GM18502 (cell line): ENCODE data around the gene GAB1.
"Not testable (repeated sequence)": the region's sequence is repeated elsewhere in the genome, so short reads cannot be mapped to it uniquely, and the experiment has no call there.

Source experiments
- ATAC-seq: cut with Tn5 transposase; IDR thresholded peaks from one replicate; pipeline ENCODE4 v1.9.1; 2021; ENCODE audit warnings: mild to moderate bottlenecking; ENCODE audit not compliant: unreplicated experiment, poor library complexity

GAB1 gene

DNA sequence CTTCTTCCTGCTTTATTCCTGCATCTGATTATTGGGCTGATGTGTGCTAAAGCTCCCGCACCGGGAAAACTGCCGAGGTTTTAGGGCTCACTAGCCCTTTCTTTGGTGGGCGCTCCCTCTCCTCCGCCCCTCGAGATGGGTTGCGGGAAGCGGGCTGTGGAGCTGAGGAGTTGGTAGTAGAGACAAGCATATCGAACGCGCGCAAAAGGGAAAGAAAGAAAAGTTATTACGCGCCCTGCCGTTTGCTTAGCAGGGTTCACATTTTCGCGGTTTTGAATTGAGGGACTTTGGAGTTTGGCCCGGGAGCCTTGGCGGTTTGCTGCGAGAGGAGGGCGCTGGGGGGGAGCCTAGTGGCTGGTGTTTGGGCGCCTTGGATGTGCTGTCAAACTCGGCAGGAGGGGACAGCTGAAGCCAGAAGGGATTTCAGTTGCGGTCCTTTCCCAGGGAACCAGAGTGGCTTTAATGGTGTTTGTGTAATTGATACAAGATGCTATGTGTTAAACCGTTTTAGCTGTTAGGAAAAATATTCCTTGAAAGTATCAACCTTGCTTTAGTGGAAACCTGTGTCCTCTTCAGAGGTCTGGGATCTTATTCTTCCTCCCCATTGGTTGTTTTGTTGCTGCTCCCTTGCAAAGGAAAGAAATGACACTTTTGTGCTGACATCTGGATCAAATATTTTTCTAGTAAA lies 1.1 kb downstream of the GAB1 start:
- ATAC-seq = no peak

DNA sequence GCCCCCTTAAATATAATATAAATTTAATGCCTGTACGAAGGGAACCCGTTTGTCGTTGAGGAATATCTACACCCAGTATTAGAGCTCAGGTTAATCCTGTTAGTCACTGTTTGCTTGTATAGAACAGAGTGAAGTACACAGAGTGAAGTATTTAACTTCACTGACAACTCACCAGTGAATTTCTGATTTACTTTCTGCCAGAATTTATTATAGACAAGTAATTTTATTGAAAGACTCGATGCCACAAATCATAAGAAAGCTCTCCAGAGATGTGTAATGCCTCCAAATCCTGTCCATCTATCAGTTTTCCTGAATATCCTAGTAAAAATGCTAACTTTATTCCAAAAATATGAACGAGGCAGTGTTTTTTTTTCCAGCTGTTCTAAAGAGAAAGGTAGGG lies 1.6 kb downstream of the GAB1 start:
- ATAC-seq = no peak

DNA sequence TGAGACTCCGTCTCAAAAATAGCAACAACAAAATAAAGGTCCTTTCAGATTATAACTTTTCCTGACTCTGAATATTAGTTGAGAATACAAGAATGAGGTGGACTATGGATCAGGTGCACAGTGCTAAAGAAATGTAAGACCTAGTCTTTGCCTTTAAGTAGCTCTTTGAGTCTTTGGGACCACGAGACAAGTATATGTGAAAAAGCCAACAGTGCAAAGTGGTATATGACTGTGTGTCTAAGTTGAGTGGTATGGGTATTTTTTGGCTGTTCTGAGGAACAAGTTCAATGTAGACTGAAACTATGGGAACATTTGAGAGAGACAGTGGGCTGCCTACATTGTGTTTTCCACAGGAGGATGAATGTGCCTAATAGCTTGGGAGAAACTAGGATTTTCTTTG lies 2.8 kb downstream of the GAB1 start:
- no peak for ATAC-seq

DNA sequence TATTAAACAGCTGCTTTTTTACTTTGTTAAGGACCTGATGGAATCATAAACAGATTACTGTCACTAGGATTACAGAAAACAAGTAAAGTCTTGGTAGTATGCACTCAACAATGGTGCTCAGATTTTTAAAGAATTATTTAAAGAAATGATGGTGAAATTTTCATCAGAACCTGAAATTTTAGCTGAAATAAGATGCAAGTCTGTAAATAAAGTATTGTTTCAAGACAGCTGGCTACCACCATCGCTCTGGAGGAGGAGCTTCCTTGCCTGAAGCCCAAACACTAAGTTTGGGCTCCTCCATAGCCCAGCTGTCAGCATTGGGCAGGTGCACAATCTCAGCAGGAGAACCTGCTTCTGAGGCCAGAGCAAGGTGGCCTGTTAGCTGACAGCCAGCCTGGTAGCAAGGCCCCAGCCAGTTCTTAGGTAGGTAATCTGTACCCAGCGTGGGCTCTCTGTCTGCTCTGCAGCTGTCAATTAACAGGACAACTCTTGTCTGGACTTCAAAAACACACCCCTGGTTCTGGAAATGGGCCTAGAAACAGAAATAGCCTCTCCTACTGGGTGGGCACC lies 4.6 kb downstream of the GAB1 start:
- no peak for ATAC-seq

DNA sequence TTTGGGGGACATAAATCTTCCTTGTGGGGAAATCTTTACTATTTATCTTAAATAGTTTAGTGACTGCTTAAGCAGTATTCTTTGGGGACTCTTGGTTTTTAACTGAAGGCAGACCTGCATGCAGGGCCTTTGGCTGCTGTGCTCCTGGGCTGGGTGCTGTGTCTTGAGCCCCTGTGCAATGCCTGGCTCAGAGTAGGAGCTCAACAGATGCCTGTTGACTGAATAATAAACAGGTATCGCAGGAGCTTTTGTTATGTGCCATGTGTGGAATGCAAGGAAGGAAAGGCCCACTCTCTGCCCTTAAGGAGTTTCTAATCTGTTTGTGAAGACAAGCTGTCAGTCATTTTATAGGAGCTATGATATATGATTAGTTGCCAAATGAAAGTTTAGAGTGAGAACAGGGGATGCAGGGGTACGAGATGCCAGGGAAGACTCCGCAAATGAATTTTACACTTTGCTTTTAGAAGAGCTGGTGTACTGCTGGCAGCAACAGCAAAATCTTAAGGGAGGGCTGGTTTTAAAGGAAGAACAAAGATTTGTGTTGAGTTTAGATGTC lies 6.7 kb downstream of the GAB1 start:
- no peak for ATAC-seq

DNA sequence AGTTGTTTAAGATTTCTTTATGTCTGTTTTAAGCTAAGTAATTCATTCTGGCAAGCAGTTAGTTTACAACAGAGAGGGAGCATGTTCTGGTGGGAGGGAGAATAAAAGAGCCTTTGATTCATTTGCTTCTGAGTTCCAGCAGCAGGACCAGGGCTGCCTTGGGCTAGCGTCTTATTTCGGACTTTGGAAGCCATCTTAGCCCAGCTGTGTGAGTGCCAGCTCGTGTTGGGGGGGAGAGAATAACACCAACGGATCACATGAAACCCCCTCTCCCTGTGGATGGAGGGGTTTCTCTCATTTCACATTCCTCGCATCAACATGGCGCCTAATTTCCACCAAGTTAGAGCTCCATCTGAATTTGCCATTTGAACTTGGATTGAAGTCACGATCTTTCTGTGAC lies 7.4 kb downstream of the GAB1 start:
- no peak for ATAC-seq

DNA sequence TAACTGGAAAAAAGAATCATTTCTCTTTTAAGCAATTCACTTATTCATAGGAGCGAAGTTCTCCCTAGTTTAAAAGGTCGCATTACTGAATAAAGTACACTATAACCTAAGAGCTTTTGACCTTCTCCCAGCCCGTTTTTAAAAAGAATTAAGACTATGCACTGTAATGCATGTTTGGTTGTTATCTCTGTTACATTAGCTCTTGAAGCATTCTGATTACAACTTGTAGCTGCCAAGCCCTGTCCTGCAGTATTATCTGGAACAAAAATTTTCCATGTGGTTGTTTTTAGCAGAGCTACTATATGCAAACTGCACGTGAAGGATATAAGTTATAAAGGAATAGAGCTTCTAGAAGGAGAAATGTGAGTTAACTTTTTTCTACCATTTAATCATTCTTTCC lies 8.1 kb downstream of the GAB1 start:
- no peak for ATAC-seq

DNA sequence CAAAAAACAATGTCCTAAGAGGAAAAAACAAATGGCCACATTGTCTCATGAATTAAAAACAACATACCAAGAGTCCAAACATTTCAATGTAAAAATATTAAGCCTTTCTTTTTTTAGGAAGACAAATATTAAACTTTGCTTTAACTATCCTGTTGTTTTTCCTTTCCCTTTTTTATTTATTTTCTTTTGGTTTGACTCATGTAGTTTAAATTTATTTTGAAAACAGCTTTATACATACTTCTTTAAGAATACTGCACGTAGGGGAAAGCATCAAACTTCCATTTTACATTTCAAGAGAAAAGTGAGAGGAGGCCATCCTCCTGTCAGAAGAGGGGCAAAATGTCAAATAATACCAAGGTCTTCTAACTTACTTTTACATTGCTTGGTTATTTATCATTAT lies 8.7 kb downstream of the GAB1 start:
- no peak for ATAC-seq

DNA sequence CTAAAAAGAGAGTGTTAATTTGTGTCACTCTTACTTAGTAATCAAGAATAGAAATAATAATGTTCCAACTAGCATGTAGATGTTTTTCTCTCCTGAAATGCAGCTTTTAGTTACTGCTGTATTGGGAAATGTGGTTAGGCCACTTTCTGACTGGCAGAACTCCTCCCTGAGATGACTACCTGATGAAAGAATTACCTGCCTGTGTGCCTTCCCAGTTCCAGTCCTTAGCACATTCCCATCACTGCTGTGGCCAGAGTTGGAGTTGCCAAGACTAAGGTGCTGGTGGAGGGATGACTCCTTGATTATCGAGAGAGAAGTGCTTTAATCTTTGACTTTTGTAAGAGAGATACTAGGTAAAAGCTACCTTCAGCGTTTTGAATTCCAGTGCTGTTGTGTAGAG lies 9.5 kb downstream of the GAB1 start:
- ATAC-seq = no peak

DNA sequence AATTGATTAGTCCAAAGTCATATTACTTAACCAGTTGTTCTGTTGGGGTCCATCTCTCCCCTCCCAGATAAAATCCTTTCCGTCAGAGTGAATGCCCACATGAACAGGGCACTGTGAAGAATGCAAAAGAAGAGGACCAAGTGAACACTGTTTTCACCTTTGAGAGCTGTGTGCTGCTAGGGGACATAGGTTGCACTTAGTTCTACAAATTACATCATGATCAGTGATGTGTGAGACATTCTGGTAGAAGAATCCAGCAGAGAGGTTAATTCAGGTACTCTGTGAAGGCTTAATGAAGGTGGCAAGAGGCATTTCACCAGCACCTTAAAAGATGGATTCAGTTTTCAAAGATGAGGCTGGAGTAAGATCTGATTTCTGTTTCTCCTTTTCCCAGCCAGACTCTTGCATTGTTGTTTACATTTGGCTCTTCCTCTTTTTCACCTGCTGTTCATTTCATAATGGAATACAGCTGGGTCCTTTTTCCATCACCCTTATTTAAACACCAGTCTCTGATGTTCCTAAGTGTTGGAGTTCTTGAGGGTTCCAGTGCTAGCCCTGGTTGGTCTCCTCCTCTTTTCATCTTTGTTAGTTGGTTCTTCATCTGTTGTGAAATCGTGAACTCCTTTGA lies 10.9 kb downstream of the GAB1 start:
- ATAC-seq = no peak

DNA sequence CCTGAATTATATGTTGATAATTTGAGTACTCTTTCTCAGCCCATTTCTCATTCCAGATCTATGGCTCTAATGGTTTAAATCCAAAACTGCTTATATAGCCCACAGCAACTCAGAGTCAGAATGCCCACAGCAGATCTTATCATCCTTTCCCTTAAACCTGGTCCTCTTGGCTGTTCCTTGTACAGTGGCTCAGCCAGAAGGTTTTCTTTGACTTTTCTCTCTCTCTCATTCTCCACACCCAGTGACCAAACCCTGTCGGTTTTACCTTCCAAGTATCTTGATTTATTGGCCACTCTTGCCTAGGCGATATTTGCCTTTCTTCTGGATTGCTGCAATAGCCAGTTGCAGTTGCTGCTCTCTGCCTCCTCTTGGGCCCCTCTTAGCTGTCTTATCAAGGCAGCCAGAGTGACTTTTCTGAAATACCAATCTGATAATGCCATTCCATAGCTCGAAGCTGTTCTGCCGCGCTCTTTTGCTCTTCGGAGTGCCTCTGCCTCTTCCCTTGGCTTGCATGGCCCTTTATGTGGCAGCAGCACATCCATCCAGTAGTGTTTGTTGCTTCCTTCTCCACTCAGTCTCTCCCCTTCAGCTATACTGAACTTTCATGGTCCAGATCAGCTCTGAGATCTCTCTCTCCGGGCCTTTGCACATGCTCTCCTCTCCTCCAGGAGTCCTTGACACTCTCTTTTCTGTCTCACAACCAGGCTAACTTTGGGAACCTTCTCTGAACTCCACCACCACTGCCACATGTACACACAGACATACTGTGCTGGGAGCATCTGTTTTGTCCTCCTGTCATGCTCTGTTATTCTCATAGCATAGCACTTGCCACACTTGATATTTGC lies 11.8 kb downstream of the GAB1 start:
- ATAC-seq = no peak

DNA sequence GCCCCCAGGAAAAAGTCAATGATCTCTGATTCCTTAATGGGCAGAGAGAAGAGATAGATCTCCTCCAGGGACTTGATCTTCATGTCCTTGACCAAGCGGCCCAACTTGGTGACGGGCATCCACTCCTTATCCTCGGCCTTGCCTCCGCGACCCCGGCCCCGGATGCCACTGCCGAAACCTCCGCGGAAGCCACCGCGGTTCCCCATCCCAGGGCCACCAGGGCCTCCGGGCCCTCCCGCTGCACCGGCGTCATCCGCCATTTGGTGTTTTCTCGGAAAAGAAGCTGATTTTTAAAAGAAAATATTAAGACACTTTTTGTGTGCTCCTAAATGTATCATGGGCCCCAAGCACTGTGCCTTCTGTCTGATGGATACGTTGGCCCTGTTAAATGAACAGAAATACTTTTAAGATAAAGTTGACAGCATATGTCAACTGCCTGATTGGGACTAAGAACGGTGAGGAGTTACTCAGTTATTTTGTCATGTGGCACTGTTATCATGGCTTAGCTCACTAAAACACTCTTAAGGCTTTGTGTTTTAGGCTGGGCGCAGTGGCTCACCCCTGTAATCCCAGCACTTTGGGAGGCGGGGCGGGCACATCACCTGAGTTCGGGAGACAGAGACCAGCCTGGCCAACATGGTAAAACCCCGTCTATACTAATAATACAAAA lies 13.3 kb downstream of the GAB1 start:
- not testable (repeated sequence) for ATAC-seq

DNA sequence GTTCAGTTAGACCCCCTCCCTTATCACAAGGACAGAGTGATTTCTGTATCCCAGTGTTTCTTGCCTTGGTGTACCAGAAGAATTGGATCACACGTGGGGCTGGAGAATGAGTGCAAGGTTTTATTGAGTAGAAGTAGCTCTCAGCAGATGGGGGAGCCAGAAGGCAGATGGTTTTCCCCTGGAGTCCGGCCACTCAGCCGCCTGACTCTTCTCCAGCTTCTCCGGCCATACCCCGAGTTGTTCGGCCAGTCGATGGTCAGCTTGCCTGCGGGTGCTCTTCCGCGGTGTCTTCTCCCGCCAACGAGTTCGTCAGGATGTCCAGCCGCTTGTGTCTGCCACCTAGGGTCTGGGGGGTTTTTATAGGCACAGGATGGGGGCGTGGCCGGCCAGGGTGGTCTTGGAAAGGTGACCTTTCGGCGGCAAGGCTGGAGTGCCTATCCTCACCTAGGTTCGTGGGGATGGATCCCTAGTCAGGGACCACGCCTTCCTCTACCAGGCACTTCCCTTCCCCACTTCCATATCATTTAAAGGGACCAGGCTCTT lies 14.5 kb downstream of the GAB1 start:
- ATAC-seq = no peak

DNA sequence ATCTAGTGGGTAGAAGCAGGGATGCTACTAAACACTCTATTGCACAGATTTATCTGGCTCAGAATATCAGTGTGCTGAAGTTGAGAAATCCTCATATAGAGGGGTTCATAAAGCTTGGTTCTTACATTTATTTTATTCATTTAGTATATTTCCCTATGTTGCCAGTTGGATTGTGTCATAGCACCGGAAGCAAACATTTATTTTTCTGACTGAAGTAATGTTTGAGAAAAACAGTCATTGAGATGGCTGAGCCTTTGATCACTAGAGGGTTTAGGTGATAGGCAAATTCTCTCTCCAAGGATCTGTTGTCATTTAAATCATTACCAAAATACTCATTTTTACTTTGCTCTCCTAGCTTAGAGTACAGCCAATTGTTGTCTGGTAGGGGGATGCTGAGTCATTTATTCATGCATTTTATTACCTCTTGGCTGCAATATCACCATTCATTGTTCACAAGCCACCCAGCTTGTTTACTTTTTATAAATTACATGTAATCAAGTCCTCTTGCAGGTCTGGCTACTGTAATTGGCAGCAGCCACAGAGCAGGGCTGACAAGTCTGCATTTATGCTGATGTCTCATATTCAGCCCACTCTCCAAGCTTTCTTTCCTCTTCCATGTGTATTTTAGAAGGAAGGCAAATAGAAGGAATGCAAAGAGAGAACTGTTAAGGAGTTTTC lies 15.2 kb downstream of the GAB1 start:
- no peak for ATAC-seq

DNA sequence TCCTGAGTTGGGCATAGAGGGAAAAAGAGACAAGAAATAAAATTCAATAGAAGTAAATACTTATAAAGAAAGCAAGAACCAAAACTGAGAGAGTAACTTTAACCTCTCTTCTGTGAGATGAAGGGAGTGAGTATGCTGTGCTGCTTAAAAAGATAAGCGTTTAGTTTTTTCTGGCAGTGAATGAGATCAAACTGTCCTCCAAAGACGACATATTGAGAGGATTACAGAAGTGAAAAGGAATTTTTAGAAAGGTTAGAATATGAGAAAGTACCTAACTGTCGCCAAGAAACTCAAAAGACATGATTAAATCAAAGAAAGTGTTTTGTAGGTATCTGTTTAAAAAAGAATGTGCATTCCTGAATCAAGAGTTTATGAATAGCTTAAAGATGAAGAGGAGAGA lies 16.0 kb downstream of the GAB1 start:
- ATAC-seq = no peak

DNA sequence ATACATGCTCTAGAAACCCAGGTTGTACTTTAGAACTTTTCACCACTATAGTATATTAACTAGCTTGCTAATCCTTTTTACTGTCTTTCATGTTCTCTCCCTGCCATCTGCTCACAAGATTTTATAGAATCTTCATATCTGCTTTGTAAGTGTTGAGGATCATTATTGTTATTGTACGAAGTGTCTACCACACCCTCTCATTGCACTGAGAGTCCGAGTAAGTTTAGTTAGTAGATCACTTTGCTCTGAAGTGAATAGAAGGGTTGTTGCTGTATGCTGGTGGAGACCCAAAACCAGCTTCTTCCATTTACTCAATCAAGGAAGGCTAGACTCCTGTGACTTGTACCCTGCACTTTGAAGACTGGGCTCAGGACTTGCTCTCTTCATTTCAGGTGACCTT lies 17.1 kb downstream of the GAB1 start:
- no peak for ATAC-seq

DNA sequence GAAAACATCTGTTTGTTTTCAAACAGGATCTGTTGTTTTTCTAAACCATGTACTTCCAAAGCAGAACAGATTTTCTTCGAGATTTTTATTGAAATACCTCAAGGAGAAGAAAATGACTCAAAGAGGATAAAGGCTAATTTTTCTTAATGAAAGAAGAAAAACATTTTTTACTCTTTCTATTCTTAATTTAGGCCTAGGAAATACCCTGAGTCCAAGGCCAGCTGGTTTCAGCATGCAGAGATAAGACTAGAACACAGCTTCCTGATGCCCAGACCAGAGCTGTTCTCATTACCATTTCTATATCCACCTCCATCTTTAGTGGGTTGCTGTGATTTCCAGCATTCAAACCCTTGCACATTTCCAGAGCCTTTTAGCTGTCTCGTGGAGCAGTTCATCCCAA lies 18.3 kb downstream of the GAB1 start:
- ATAC-seq = peak; percentile 42

DNA sequence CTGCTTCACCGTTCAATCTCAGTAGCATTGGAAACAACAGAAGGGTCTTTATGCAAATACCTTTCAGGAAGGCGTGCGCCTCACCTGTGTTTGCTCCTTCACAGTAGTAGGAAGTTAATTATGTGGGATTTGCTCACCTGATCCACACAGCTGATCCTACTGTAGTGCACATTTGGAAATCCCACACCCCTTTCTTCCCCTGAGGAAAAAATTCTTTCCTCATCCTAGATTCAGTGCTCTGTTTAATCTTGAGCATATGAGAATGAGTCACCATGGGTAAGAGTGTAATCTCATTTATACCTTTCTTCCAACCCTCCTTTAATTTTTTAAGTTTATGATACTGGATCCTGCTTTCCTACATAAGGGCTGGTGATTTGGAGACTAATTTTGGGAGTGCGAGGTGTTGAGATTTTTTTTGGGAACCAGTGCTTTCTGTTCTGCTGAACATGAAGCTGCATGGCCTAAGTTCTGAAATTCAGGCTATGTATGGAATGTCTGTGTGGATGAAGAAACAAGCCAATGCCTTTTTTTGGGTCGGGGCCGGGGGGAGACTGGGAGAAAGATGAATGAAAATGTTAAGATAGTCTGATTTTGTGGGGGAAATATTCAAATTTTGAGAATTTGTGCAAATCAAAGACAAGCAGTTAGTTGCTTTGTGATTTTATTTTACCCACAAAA lies 19.0 kb downstream of the GAB1 start:
- no peak for ATAC-seq

DNA sequence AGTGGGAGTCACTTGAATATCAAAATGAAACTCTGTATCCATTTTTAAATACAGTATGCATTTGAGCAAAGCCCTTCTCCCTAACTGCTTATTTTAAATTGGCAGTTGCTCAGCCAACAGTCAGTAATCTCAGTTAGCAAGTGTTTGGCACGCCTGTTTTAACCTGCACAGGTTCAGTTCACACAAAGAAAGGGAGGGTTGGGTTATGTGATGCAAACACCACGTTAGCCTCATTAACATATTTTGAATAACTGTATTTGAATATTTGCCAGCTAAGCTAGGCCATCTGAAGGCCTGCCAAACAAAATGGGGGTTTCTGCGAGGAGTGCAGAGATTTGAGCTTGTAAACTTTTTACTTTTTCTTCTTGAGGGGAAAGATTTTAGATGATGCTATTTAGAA lies 19.8 kb downstream of the GAB1 start:
- no peak for ATAC-seq
